HG03097 (cell line): ENCODE measurements around the gene CALML6.

Experiments
- ATAC-seq: cut with Tn5 transposase; IDR thresholded peaks from one replicate; pipeline ENCODE4 v1.9.1; 2021; ENCODE audit not compliant: unreplicated experiment, low FRiP score

The CALML6 gene

GRCh38 chr1:1941211-1941841 is 26.3 kb downstream of the CALML6 start:
- ATAC-seq: no peak

GRCh38 chr1:1941868-1942752 is 27.1 kb downstream of the CALML6 start:
- ATAC-seq: no peak

GRCh38 chr1:1942753-1943656 is 27.9 kb downstream of the CALML6 start:
- ATAC-seq: no peak

GRCh38 chr1:1943834-1944570 is 28.9 kb downstream of the CALML6 start:
- no peak for ATAC-seq

- ATAC-seq: no peak
Observed at GRCh38 chr1:1945782-1946393, 30.8 kb downstream of the CALML6 start.

GRCh38 chr1:1946540-1946939 is 31.5 kb downstream of the CALML6 start:
- no peak for ATAC-seq

GRCh38 chr1:1947493-1947892 is 32.4 kb downstream of the CALML6 start:
- ATAC-seq: no peak

- ATAC-seq: no peak
Observed at GRCh38 chr1:1948783-1949182, 33.7 kb downstream of the CALML6 start.

- no peak for ATAC-seq
Observed at GRCh38 chr1:1950940-1951339, 35.9 kb downstream of the CALML6 start.

GRCh38 chr1:1954015-1954414 is 39.0 kb downstream of the CALML6 start:
- no peak for ATAC-seq

GRCh38 chr1:1954831-1955441 is 39.9 kb downstream of the CALML6 start:
- no peak for ATAC-seq

- no peak for ATAC-seq
Observed at GRCh38 chr1:1955621-1956094, 40.6 kb downstream of the CALML6 start.

GRCh38 chr1:1956101-1956500 is 41.0 kb downstream of the CALML6 start:
- ATAC-seq: no peak

GRCh38 chr1:1956586-1957532 is 41.8 kb downstream of the CALML6 start:
- ATAC-seq: no peak

GRCh38 chr1:1957533-1957961 is 42.5 kb downstream of the CALML6 start:
- ATAC-seq: no peak

GRCh38 chr1:1958071-1958541 is 43.0 kb downstream of the CALML6 start:
- ATAC-seq: no peak

- ATAC-seq: no peak
Observed at GRCh38 chr1:1959459-1959839, 44.4 kb downstream of the CALML6 start.

GRCh38 chr1:1959840-1960479 is 44.9 kb downstream of the CALML6 start:
- no peak for ATAC-seq
